Right forelimb (tissue), 1 donor: ENCODE results near the gene DMRTC2.
"Not testable (repeated sequence)": the region's sequence is repeated elsewhere in the genome, so short reads cannot be mapped to it uniquely, and the experiment has no call there.

Source experiments
- DNase-seq: peaks from one replicate; pipeline ENCODE4 v3.0.0-alpha.2; 2018

DMRTC2 gene

GRCh38 chr19:41871573-41872383 lies 26.9 kb downstream of the DMRTC2 start:
- DNase-seq = no peak

DNA sequence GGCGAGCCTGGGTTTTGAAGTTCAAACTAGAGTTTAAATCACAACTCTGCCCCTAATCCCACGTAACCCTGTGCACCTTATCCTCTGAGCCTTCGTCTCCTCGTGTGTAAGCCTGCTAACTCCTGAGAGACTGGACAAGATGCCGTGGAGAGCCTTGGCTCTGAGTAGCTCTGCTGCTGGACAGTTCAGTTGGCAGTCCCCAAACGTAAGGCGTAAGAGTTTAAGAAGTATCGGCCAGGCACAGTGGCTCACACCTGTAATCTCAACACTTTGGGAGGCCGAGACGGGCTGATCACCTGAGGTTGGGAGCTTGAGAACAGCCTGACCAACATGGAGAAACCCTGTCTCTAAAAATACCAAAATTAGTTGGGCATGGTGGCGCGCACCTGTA lies 27.5 kb downstream of the DMRTC2 start:
- DNase-seq = no peak

DNA sequence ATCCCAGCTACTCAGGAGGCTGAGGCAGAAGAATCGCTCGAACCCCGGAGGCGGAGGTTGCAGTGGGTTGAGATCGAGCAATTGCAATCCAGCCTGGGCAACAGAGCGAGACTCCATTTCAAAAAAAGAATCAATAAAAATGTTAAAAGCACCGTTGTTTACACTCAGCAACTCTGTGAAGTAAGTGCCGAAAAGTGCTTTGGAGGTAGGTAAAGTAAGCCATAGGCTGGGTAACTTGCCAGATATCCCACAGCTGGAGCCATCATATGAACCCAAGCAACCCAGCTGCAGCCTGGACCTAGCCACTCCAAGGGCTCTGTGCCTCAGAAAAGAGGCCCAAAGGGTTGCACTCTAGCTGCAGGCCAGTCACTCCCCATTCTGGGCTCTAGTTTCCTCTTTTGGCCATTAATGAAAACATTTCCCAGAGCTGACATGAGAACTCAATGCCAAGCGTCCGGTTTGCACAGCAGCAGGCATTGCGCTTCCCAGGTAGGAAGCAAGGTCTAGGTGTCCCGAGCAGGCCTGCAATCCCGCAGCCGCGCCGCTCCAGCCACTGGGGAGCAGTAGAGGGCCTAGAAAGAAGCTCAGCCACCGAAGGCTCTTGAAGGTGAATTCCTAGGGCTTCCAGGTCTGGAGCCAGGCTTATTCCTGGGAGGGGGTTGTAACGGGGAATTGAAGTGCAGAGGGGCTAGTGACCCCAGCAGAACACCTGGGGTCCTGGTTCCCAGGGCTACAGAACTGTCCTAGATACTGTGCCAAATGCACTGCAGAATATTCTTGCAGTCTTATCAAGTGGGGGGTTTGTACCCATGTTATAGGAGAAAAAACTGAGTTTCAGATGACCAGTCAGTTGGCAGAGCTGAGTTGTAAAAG lies 28.2 kb downstream of the DMRTC2 start:
- DNase-seq = peak; percentile 75

GRCh38 chr19:41875973-41876372 lies 31.1 kb downstream of the DMRTC2 start:
- DNase-seq = not testable (repeated sequence)

DNA sequence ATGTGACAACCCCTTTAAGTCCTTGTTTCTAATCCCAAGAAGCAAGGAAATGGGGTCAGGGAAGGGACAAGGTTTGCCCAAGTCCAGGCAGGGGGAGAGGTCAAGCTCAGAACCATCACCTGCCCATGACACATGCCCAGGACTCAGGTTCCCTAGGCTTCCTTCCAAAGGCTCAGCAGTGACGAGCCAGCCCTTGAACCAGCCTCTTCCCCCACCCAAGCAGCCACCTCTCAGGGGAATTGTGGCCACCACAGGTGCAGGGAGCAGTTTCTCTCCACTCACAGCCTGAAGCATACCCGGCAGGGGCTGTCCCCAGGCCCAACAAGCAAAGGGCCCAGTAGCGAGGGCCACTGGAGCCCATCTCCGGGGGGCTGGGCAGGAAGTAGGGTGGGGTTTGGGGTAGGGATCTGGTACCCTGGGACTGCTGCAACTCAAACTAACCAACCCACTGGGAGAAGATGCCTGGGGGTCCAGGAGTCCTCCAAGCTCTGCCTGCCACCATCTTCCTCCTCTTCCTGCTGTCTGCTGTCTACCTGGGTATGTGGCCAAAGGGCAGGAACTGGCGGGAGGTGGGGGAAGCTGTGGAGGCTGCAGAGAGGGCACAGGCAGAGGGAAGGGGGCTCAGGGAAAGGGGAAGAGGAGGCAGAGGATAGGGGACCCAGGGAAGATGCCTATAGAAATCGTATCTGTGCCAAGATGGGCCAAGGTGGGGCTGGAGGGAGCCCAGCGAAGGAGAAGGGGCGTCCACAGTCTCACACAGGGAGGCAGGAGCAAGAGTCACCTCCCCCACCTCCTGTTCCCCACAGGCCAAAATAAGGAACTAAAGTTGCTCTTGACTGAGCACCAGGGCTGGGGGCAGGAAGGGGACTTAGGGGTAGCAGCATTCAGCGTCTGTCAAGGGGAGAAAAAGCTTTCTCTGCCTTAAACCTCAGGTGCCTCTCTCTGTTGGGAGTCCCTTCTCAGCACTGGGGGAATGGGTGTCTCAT lies 32.3 kb downstream of the DMRTC2 start, which contains the start of gene CD79A:
Gene CD79A (plus strand): TSS at position 433 of the 986 bp plus-strand sequence. CDS start 26 bp downstream, at position 459.
- no peak for DNase-seq

DNA sequence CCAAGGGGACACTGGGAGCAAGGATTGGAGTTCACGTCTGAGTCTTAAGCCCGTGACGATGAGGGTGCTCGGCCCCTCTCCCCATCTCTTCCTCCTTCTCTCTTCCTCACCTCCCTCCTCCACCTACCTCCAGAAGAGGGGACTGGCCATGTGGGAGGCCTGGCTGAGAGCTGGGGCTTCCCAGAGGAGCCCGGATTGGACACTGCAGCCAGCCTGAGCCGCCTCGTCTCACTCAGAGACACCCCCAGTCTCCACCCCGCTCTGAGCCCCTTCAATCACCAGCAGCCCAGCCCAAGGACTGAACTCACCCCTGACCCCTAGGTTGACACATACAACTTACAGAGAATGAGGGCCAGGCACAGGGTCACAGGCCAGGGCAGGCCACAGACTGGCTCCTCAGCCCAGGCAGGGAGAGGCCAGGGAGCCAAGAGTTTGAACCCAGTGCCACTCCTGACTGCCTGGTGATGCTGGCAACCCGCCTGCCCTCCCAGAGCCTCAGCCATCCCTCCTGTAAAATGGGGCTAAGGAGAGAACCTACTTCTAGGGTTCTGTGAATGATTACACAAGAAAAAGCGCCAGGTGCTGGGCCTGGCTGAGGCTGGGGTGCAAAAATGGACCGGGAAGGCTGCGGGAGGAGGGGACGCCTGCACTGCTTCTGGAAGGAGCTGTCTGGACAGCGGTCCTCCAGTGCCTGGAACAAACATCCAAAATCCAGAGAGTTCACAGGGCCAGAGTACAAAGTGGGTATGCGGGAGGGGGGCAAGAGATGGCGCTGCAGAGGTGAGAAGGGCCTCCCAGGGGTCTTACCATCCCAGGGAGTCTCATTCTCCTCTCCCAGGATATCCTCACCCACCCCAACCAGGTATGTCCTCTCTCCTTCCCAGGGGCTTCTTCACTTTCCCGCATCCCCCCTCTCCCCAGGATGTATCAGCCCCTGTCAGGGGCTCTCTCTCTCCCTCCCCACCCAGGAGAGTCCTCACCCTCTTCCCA lies 33.4 kb downstream of the DMRTC2 start:
- DNase-seq = no peak

DNA sequence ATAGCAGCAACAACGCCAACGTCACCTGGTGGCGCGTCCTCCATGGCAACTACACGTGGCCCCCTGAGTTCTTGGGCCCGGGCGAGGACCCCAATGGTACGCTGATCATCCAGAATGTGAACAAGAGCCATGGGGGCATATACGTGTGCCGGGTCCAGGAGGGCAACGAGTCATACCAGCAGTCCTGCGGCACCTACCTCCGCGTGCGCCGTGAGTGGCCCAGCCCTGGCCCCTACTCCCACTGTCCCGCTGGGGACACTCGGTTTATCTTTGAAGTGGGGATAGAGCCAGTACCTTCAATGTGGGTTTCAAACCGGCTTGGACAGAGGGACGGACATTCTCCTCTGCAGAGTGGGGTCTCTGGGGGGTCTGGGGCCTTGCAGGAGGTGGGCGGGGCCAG lies 34.2 kb downstream of the DMRTC2 start:
- no peak for DNase-seq

DNA sequence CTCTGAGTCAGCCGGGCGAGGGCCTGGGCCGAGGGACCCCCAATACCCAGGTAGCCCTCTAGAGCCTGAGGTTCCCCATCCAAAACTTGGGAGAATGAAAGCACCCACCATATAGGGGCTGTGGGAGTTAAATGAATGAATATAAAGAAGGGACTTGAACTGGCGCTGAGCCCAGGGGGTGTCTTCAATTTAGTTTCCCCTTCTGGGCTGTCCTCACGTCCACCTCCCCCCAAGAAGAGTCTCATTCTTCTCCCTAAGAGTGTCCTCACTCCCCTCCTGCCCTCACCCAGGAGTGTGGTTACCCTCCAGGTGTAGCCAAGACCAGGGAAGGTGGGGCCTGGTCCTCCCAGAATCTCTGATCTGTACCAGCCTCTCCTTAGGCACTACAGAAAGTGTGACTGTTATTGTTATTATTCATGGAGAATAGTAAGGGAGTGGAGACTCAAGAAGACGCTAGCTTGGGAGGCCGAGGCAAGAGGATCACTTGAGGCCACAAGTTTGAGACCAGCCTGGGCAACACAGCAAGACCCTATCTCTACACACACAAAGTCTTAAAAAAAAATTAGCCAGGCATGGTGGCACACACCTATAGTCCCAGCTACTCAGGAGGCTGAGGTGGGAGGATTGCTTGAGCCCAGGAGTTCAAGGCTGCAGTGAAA lies 35.0 kb downstream of the DMRTC2 start:
- DNase-seq = no peak

DNA sequence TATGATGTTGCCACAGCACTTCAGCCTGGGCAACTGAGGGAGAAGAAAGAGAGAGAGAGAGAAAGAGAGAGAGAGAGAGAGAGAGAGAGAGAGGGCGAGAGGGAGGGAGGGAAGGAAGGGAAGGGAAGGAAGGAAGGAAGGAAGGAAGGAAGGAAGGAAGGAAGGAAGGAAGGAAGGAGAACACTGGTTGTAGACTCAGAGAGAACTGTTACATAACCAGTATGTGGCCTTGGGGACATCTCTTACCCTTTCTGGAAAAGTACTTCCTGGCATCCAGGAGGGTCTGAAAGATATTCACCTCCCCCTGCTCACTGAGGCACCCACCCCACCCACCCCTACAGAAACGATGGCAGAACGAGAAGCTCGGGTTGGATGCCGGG lies 35.5 kb downstream of the DMRTC2 start:
- DNase-seq = no peak

- peak; percentile 68 for DNase-seq
These were observed 38.0 kb downstream of the DMRTC2 start, which contains the start of gene ARHGEF1 for GRCh38 chr19:41882568-41883462. Gene ARHGEF1 (plus strand): TSS chr19:41883184. CDS start chr19:41888083, 4,899 bp downstream.

GRCh38 chr19:41883463-41883820 lies 38.6 kb downstream of the DMRTC2 start:
- no peak for DNase-seq

GRCh38 chr19:41883821-41884733 lies 39.2 kb downstream of the DMRTC2 start:
- peak; percentile 93 for DNase-seq

DNA sequence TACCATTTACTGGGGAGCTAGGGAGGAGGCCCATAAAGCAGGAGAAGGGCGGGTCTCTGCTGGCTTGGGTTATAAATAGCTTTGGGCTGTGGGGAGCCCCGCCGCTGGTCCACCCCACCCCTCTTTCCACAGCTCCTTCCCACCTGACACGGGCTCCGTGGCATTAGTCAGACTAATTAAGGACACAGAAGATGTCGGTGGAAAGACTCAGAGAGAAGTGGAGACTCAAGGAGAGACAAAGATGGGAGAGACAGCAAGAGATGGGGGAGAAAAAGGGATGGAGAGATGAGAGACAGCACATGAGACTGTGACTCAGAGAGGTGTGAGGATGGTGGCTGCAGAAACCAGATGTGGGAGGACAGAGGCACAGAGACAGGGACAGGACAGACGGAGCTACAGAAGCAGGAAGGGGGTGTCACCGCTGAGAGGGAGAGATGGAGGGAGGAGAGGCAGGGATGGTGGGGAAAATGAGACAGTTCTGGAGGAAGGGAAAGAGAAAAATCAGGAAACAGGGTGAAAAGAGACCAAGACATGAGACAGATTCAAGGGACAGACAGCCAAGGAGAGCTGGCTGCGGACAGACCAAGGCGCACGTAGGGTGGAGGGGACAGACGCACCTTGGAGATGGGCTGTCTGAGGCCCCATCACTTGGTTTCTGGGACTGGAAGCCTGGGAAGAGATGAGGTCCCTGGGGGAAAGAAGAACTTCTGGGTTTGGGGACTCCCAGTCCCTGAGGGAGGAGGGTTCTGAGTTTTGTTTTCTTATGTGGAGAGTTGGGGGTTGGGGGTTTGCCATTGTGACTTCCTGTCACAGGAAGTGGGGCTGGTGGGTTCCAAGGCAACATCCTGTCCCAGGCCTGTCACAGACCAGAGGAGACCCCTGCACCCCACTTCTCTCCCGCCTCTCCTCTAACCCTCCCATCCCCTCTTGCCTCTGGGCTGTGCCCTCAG lies 42.2 kb downstream of the DMRTC2 start:
- DNase-seq = no peak

DNA sequence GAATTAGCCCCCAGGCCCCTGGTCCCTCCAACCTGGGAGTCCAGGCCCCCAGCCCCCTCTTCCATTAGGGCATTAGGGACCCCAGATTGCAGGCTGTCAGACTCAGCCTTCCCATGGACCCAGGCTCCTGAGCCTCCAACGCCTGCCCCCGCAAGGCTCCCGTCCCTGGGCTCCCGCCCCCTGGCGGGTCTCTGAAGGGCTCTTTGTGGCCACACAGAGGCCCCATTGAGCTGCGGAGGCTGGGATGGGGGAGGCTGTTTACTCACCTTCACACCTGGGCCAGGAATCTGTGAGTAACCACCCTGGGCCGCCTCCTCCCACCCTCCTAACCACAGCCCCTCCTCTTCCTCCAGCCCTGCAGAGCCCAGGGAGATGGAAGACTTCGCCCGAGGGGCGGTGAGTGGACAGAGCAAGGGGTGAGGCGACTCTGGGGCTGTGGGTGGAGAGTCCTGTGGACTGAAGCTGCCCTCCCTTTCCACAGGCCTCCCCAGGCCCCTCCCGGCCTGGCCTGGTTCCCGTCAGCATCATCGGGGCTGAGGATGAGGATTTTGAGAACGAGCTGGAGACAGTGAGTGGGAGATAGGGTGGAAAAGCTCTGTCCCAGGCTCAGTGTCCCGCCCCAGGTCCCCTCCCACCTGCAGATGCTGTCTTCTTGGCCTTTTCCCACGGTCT lies 43.0 kb downstream of the DMRTC2 start:
- DNase-seq = peak; percentile 69

GRCh38 chr19:41888926-41889325 lies 44.1 kb downstream of the DMRTC2 start:
- DNase-seq = no peak

GRCh38 chr19:41889896-41890295 lies 45.1 kb downstream of the DMRTC2 start:
- no peak for DNase-seq

GRCh38 chr19:41890936-41891335 lies 46.1 kb downstream of the DMRTC2 start:
- no peak for DNase-seq
